GM20000 (cell line): ENCODE results near the gene TMED10.

Experiments
- DNase-seq: peaks from one replicate; pipeline ENCODE4 v3.0.0; 2012; ENCODE audit warnings: low spot score
- TF ChIP-seq, protein P1 (sequence below): IDR thresholded peaks from 2 replicates; pipeline ENCODE4 v1.5.1; 2012; ENCODE audit warnings: mild to moderate bottlenecking, control low read depth; ENCODE audit errors: extremely low read depth, missing control alignments

Gene TMED10

DNA sequence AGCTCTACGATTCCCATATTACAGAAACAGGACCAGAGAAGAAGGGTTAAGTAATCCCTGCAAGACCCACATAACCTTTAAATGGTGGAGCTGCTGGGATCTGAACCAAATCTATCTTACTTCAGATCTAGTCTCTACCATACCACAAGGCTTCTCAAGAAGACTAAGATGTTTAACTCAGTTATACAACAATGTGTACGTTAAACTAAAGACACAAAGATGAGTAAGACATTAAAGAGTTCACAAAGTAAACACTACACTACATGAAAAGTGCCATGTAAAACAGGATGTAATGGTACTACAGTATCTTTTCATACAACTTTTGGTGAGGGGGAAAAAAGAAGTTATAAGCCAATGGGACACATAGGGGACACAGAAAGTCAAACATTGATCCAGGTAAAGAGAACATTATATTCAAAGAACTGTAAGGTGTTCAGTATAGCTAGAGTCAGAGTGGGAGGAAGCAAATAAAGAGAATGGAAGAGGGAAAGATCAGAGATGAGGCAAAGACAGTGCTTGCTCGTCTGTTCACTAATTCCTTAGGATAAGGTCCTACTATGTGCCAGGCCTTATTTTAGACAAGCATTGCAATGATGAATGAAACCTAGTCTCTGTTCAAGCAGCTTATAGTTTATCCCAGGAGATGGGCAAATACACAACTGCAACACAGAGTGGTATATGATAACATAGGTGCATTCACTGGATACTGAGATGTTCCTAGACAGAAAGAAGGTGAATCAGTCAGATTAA is 7.7 kb downstream of the TMED10 start:
- TF ChIP-seq, protein P1, sequence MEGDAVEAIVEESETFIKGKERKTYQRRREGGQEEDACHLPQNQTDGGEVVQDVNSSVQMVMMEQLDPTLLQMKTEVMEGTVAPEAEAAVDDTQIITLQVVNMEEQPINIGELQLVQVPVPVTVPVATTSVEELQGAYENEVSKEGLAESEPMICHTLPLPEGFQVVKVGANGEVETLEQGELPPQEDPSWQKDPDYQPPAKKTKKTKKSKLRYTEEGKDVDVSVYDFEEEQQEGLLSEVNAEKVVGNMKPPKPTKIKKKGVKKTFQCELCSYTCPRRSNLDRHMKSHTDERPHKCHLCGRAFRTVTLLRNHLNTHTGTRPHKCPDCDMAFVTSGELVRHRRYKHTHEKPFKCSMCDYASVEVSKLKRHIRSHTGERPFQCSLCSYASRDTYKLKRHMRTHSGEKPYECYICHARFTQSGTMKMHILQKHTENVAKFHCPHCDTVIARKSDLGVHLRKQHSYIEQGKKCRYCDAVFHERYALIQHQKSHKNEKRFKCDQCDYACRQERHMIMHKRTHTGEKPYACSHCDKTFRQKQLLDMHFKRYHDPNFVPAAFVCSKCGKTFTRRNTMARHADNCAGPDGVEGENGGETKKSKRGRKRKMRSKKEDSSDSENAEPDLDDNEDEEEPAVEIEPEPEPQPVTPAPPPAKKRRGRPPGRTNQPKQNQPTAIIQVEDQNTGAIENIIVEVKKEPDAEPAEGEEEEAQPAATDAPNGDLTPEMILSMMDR: no peak
- no peak for DNase-seq

DNA sequence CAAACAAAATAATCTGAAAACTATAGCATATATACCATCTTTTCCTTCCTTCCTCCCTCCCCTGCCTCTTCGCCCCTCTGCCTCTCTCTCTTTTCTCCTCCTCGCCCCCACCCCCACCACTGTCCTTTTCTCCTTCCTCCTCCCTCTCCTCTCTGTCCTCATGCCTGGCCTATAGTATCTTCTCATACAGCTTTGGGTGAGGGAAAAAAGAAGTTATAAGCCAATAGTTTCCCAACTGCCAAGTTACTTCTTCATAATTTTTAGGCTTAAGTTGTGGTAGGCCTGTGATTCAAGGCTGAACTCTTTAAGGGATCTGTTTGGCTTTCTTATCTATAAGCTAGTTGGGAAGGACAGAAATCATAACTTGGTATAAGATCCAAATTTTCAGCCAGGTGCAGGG is 9.1 kb downstream of the TMED10 start:
- TF ChIP-seq, protein P1: no peak
- DNase-seq: no peak

DNA sequence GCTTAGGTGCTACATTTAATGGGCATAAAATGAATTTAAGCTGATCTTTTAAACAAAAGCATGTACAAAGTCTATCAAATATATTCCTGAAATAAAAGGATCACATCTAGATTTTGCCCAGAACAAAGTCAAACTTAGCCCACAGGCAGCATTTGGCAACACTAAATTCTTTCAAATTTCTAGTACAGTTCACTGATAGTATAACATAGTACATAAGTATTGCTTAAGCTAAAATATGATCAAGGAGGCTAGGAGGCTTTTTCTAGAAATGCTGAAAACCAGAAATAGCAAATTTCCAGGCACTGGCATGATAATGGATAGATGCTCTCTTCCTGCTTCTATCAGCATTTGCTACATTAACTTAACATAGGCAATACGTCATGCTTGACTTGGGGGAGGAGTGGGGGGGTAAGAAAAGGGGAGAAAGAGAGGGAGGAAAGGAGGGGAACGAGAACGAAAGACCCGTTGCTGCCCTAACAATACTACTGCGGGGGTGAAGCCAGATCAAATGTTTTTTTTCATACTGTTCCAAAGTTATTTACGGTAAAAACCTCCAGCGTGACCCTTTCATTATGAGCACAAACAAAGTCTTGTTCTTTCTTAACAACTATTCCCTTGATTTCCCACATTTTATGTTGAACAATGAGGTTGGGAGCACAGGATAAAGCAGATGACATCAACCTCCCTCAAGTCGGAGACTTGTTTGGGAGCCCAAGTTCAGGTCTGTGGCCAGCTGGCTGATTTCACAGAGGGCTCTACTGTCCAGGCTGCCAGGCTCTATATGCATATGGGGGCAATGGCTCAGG is 10.6 kb downstream of the TMED10 start:
- DNase-seq: no peak
- TF ChIP-seq, protein P1: no peak

DNA sequence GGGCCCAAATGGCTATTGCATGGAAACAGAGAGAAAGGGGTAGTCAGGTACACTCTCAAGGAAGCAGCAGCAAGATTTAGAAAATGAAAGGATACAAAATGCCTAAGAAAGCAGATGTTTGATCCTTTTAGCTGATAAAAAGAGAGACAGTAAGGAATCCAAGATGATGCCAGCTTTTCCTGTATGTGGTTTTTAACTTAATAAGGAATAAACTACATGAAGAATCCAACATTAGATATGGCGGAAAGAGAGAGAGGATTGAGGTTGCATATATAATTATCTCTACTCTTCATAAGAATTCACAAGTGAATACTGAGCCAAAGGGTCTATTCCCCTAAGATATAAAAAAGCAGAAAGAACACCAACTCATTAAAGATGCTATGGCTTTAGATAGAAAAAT is 11.6 kb downstream of the TMED10 start:
- TF ChIP-seq, protein P1: no peak
- DNase-seq: no peak

DNA sequence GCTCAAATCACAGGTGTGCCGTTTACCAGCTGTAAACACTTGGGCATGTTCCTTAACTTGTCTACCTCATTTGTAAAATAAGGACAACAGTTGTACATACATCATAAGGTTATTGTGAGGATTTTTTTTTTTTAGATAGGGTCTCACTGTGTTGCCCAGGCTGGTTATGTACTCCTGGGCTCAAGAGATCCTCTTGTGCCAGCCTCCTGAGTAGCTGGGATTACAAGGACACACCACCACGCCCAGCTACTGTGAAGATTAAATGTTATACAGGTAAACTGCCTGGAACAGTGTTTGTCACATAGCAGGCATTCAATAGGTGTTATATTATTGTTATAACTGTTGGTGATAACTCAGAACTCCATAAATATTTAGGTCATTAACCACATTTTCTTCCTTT is 12.7 kb downstream of the TMED10 start:
- TF ChIP-seq, protein P1: no peak
- DNase-seq: no peak

DNA sequence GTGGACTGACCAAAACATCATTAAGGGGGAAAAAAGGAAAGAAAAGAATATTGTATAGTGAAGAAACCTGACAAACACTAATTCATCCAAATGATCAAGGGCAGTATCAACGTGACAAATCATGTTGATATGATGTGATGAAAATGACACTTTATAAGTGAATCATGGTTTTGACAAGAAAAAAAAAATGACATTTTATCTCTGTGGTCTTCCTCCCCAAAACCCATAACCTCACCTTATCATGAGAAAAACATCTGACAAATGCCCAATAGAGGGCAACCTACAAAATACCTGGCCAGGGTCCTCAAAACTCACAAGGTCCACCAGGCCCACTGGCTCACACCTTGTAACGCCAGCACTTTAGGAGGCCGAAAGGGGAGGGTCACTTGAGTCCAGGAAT is 13.8 kb downstream of the TMED10 start:
- DNase-seq: no peak
- TF ChIP-seq, protein P1: no peak
